GM21786 (cell line): ENCODE measurements around the gene TTLL10.
"Not testable (repeated sequence)": the region's sequence is repeated elsewhere in the genome, so short reads cannot be mapped to it uniquely, and the experiment has no call there.

ENCODE experiments used
- ATAC-seq: cut with Tn5 transposase; IDR thresholded peaks from one replicate; pipeline ENCODE4 v1.9.1; 2021; ENCODE audit not compliant: unreplicated experiment

The TTLL10 gene

GRCh38 chr1:1170215-1171091 lies 3.2 kb upstream of the TTLL10 start:
- ATAC-seq = no peak

DNA sequence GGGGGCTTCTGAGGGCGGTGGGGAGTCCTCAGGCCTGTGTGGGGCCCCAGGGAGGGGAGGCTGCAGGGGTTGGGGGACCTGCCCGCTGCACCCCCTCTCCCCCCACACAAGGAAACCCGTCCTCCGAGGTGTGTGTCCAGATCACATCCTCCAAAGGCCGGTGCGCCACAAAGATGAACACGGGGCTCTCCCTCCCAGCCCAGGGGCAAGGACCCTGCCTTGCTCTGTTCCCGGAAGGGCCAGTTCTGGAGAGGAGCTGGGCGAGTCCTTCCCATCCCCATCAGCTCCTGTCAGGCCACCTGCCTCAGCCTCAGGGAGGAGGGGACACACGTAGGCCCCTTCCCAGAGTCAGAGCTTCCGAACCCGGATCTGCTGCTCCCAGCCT lies 2.5 kb upstream of the TTLL10 start:
- ATAC-seq = no peak

GRCh38 chr1:1171546-1172340 lies 1.9 kb upstream of the TTLL10 start:
- ATAC-seq = no peak

GRCh38 chr1:1173061-1173792 lies 453 bp upstream of the TTLL10 start:
- ATAC-seq = no peak

GRCh38 chr1:1175221-1176062 lies 1.8 kb downstream of the TTLL10 start:
- ATAC-seq = no peak

DNA sequence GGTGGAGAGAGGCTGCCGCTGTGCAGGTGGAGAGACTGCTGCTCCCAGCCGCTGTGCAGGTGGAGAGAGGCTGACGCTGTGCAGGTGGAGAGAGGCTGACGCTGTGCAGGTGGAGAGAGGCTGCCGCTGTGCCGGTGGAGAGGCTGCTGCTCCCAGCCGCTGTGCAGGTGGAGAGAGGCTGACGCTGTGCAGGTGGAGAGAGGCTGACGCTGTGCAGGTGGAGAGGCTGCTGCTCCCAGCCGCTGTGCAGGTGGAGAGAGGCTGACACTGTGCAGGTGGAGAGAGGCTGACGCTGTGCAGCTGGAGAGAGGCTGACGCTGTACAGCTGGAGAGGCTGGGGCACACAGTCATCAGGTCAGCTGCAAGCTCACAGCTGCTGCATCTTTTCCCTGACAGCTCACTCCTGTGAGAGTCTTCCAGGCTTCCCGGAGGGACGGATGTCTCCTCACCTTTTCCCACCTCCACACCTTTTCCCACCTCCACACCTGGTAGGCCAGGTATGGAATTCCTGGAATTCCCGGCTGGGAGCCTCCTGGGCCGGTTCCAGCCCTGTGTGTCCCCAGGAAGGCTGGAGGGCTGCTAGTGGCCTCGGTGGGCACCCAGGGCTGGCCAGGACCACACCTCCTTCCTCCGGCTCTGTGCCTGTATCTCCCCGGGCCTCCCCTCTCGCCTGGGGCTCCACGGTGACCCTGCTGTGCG lies 2.5 kb downstream of the TTLL10 start:
- ATAC-seq = not testable (repeated sequence)

GRCh38 chr1:1176931-1177330 lies 3.3 kb downstream of the TTLL10 start:
- no peak for ATAC-seq

DNA sequence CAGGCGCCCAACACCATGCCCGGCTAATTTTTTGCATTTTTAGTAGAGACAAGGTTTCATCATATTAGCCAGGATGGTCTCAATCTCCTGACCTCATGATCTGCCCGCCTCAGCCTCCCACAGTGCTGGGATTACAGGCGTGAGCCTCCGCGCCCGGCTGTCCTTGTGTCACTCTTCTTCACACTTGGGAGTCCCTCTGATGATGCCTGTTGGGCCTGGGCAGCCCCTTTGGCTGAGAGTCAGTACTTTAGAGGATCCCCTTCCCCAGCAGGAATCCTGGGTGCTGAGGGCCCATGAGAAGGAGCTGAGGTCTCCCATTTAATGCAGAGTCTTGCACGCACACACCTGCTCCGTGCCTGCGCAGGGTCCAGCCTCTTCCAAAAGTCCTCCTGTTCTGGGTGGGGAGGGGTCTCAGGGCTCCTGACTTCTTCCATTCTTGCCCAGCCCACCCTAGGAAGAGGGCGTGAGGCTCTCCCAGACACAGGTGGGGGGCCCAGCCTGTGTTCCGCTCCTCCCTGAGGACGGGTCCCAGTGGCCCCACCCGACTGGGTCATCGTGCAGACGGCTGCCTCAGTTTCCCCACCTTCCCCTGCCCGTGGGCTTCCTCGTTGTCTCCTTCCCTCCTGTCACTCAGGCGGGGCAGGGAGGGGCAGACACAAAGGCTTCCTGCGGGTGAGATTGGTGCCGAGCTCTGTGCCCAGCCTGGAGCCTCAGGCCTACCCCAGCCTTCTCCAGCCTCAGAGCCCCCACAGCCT lies 3.9 kb downstream of the TTLL10 start:
- no peak for ATAC-seq

GRCh38 chr1:1178794-1179331 lies 5.2 kb downstream of the TTLL10 start:
- ATAC-seq = no peak

- no peak for ATAC-seq
Observed at GRCh38 chr1:1179346-1179982, 5.8 kb downstream of the TTLL10 start.

- ATAC-seq = no peak
Observed at GRCh38 chr1:1179983-1180861, 6.5 kb downstream of the TTLL10 start.

- no peak for ATAC-seq
Observed at GRCh38 chr1:1181129-1181937, 7.7 kb downstream of the TTLL10 start.

DNA sequence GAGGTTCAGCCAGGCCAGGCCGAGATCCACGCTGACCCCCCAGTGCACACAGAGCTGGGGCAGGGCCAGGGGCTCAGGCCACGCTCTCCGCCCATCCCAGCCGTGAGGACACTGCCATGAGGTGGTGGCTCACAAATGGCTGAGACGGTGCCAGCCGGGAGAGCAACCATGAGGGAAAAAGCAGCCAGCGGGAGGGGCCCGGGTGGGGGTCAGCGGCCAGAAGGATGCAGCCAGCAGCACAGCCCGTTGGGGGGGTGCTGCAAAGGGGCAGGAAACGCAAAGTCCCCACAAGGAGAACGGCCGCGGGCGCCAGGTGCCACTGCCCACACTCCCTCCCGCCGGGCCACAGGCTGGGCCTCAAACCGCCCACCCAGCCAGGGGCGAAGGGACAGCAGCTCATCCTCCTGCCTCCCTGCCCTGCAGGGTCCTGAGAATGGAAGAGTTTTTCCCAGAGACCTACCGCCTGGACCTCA lies 8.3 kb downstream of the TTLL10 start:
- ATAC-seq = no peak

DNA sequence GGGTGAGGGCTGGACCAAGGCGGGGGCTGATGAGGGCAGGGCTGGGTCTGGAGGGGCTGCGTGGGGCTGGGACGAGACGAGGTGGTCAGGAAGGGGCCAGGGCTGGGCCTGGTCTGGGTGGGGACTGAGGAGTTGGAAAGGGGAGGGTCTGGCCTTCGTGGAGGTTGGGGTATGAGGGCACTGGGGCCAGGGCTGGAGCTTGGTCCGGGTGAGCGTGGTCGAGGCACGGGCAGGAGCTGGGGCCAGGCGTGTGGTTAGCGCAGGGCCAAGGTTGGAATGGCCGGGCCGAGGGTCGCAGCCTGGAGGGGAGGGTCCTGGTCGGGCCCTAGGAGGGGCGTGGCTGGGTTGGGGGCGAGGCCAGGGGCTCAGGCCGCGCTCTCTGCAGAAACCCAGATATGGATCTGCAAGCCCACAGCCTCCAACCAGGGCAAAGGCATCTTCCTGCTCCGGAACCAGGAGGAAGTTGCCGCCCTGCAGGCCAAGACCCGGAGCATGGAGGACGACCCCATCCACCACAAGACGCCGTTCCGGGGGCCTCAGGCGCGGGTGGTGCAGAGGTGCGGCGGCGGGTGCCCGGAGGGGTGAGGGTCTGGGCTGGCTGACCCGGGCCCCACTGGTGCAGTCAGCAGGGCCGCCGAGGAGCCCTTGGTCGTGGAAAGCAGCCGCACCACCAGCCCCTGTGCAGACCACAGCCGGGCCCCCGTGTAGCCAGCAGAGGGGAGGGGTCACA lies 9.0 kb downstream of the TTLL10 start:
- no peak for ATAC-seq

DNA sequence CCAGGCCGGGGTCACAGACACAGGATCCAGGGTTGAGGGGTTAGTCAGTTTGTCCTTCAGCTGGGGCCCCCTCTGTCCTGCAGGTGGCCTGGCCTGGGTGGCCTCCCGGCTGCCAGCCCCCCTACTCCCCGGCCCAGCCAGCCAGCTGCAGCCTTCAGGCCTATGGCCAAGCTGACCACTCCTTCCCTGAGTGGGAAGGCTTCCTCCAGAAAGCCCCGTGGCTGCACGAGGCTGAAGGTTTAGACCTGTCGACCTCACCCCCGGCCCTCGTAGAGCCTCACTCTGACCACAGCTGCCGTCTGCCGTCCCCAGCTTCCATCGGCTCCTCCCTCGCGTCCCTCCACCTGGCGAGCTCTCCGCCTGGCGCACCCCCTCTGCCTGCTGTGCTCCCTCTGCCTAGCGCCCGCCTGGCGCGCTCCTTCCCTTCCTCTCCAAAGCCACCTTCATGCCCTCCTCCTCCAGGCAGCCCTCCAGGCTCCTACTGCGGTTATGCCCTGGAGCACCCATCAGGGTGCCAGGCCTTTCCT lies 9.6 kb downstream of the TTLL10 start:
- ATAC-seq = no peak
